Karpas-422 (cell line): ENCODE data around the gene MGLL. TPM values are rescaled to one million over a fixed set of nuclear protein-coding genes. Genes with fewer than 3 reads are reported as not detected.

Experiments
- DNase-seq: peaks from one replicate; pipeline ENCODE4 v3.0.0-alpha.2; 2015
- H2AFZ ChIP-seq: fragments of 200-600 bp; sonication (generic); 2 replicates; pipeline ENCODE4 v1.6.1; 2014; ENCODE audit warnings: antibody characterized with exemption, low read length, mixed read lengths
- H3K27ac ChIP-seq: fragments of 200-600 bp; sonication (generic); 2 replicates; pipeline ENCODE4 v1.5.1; 2014; ENCODE audit warnings: mild to moderate bottlenecking, low read length, moderate library complexity
- H3K27me3 ChIP-seq: fragments of 200-600 bp; sonication (generic); 2 replicates; pipeline ENCODE4 v1.6.1; 2014; ENCODE audit warnings: low read length, mixed read lengths
- H3K36me3 ChIP-seq: fragments of 200-600 bp; sonication (generic); 2 replicates; pipeline ENCODE4 v1.6.1; 2014; ENCODE audit warnings: low read length, mixed read lengths; ENCODE audit not compliant: insufficient read depth
- H3K4me1 ChIP-seq: fragments of 200-600 bp; sonication (generic); 2 replicates; pipeline ENCODE4 v1.6.1; 2014; ENCODE audit warnings: mild to moderate bottlenecking, low read length, mixed read lengths
- H3K4me2 ChIP-seq: fragments of 200-600 bp; sonication (generic); 2 replicates; pipeline ENCODE4 v1.6.1; 2014; ENCODE audit warnings: low read length, low read depth, mild to moderate bottlenecking; ENCODE audit not compliant: poor library complexity, severe bottlenecking
- H3K4me3 ChIP-seq: fragments of 200-600 bp; sonication (generic); 2 replicates; pipeline ENCODE4 v1.5.1; 2014; ENCODE audit warnings: mild to moderate bottlenecking, antibody characterized with exemption, low read length, mixed read lengths
- H3K79me2 ChIP-seq: fragments of 200-600 bp; sonication (generic); 2 replicates; pipeline ENCODE4 v1.6.1; 2014; ENCODE audit warnings: mild to moderate bottlenecking, low read length, mixed read lengths
- H3K9ac ChIP-seq: fragments of 200-600 bp; sonication (generic); 2 replicates; pipeline ENCODE4 v1.6.0; 2014; ENCODE audit warnings: low read length
- H3K9me2 ChIP-seq: fragments of 200-600 bp; sonication (generic), shearing (Covaris generic); replicated peaks from 2 replicates; pipeline ENCODE4 v1.6.0; 2014; ENCODE audit warnings: mild to moderate bottlenecking, low read length, moderate library complexity; ENCODE audit not compliant: insufficient read depth
- H3K9me3 ChIP-seq: fragments of 300-700, 200-600 bp; sonication (generic); 2 replicates; pipeline ENCODE4 v1.6.1; 2014; ENCODE audit warnings: low read length, mixed read lengths
- H4K20me1 ChIP-seq: fragments of 200-600 bp; sonication (generic); 2 replicates; pipeline ENCODE4 v1.6.1; 2014; ENCODE audit warnings: mild to moderate bottlenecking, antibody characterized with exemption, low read length, low read depth; ENCODE audit not compliant: insufficient read depth
- total RNA-seq: library from RNA; depleted of rRNA; stranded (reverse); fragments of >200 nt; shearing (Covaris generic); gene quantifications from 2 replicates; pipeline ENCODE4 v1.2.3, GENCODE V29; 2014; ENCODE audit warnings: low replicate concordance

MGLL gene
- total RNA-seq, 1 experiment from 2014 or later = 58.0 TPM

DNA sequence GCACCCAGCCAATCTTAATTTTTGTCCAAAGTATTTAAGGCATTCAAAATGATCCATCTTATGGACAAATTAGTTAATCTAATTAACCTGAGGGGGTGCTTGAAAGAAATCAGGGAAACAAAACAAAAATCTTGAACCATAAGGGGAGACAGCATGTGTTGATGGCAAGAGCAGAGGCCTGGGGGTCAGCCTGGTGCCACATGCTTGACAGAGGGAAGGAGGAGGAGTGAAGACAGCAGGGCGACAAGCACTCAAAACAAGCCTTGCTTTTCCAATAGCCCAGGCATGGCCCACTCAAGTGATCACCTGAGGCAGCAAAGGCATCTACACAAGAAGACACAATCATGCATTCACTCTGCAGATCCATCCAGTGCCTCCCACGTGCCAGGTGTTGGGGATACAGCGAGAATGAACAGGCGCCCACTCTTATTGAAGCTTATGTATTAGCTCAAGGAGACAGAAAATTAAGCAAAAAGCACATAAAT, 25.0 kb upstream of the MGLL start:
- Histone ChIP-seq H3K9ac (no peak overlapping the region), H3K9me3 (no peaks in the 10 kb centered on the region), H3K4me1 (peaks cover 26% of the 10 kb centered on the region), H3K27me3 (no peaks in the 10 kb centered on the region), H3K36me3 (no peaks in the 10 kb centered on the region), H3K4me2 (no peak overlapping the region), H4K20me1 (no peaks in the 10 kb centered on the region), H3K9me2 (no peaks in the 10 kb centered on the region), H3K79me2 (no peaks in the 10 kb centered on the region), H2AFZ (no peak overlapping the region), H3K4me3 (no peak overlapping the region), H3K27ac (no peak overlapping the region)
- no peak for DNase-seq

- H3K9me2 ChIP-seq = no peaks in the 10 kb centered on the region
- H4K20me1 ChIP-seq = no peaks in the 10 kb centered on the region
- H3K27me3 ChIP-seq = no peaks in the 10 kb centered on the region
- no peak overlapping the region for H3K9ac ChIP-seq
- H3K27ac ChIP-seq = no peak overlapping the region
- DNase-seq = no peak
- peaks cover 33% of the 10 kb centered on the region for H3K4me1 ChIP-seq
- H3K79me2 ChIP-seq = no peaks in the 10 kb centered on the region
- H3K4me2 ChIP-seq = no peak overlapping the region
- H3K4me3 ChIP-seq = no peak overlapping the region
- no peak overlapping the region for H2AFZ ChIP-seq
- H3K36me3 ChIP-seq = no peaks in the 10 kb centered on the region
- H3K9me3 ChIP-seq = no peaks in the 10 kb centered on the region
These were observed 24.3 kb upstream of the MGLL start for GRCh38 chr3:127846576-127846975.

GRCh38 chr3:127844326-127844942, 22.1 kb upstream of the MGLL start:
- H3K36me3 ChIP-seq = no peaks in the 10 kb centered on the region
- H3K27ac ChIP-seq = no peak overlapping the region
- no peaks in the 10 kb centered on the region for H4K20me1 ChIP-seq
- peak overlapping the region; percentile 41 for H3K4me2 ChIP-seq
- H3K9ac ChIP-seq = no peak overlapping the region
- no peak overlapping the region for H3K4me3 ChIP-seq
- H3K27me3 ChIP-seq = no peaks in the 10 kb centered on the region
- peak; percentile 73 for DNase-seq
- H2AFZ ChIP-seq = no peak overlapping the region
- H3K4me1 ChIP-seq = peaks cover 37% of the 10 kb centered on the region
- H3K79me2 ChIP-seq = no peaks in the 10 kb centered on the region
- H3K9me2 ChIP-seq = no peaks in the 10 kb centered on the region
- no peaks in the 10 kb centered on the region for H3K9me3 ChIP-seq

- peak; percentile 26 for DNase-seq
- Histone ChIP-seq H3K79me2 (no peaks in the 10 kb centered on the region), H3K27me3 (no peaks in the 10 kb centered on the region), H3K4me1 (peaks cover 59% of the 10 kb centered on the region), H3K9me3 (no peaks in the 10 kb centered on the region), H3K27ac (no peak overlapping the region), H3K36me3 (no peaks in the 10 kb centered on the region), H3K9ac (no peak overlapping the region), H3K4me3 (no peak overlapping the region), H3K4me2 (no peak overlapping the region), H4K20me1 (no peaks in the 10 kb centered on the region), H3K9me2 (no peaks in the 10 kb centered on the region), H2AFZ (no peak overlapping the region)
These were observed 18.4 kb upstream of the MGLL start for GRCh38 chr3:127840671-127841070.

DNA sequence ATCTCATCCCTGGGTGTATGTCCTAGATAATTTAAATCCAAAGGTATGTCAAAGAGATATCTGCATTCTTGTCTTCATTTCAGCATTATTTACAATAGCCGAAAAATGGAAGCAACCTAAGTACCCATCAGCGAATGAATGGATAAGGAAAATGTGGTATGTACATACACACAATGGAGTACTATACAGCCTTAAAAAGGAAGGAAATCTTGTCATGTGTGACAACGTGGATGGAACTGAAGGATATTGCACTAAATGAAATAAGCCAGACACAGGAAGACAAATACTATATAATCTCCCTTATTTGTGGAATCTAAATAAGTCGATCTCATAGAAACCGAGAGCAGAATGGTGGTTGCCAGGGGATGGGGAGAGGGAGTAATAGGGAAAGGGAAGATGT, 16.8 kb upstream of the MGLL start:
- Histone ChIP-seq H3K79me2 (no peaks in the 10 kb centered on the region), H3K27ac (no peak overlapping the region), H3K4me3 (no peak overlapping the region), H3K27me3 (no peaks in the 10 kb centered on the region), H4K20me1 (no peaks in the 10 kb centered on the region), H3K4me2 (no peak overlapping the region), H3K9ac (no peak overlapping the region), H2AFZ (no peak overlapping the region), H3K4me1 (peaks cover 65% of the 10 kb centered on the region), H3K36me3 (no peaks in the 10 kb centered on the region), H3K9me2 (no peaks in the 10 kb centered on the region), H3K9me3 (no peaks in the 10 kb centered on the region)
- DNase-seq = no peak

DNA sequence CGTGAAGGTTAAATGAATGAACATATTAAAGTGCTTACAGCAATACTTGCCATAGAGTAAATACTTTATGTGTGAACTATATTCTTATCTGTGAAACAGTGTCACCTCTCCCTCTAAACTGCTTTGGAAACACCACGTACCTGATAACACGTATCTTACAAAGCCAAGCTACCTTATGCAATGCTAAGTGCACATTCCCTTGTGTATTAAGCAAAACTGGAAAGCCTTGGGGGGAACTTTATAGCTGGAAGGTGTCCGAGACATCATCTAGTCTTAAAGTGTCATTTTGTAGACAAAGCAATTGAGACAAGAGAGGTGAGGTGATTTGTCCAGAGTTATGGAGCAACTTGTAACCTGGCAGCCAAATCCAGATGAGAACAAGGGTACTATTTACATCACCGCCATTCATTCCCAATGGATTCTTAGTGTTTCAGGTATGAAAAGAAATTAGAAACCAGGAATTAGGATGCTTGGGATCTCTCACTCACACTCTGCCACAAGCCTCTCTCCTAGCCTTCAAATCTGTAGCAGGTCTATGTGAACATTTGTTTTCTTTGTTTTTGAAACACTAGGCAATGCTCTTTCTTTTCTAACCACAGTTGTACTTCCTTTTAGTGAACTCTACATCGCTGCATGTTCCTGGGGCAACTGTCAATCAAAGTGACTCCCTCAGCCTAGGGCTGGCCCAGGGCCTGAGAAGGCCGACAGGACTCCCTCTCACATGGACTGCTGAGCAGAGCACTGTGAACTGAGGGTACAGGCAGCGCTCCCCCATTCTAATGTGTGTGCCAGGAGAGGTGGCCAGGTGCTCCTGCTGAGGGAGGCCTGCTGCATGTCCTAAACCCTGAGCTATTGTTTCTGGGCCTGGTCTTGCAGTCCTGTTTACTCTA, 13.9 kb upstream of the MGLL start:
- H3K9ac ChIP-seq = peak overlapping the region; percentile 33; the same call in 1 of the 2 replicates

DNA sequence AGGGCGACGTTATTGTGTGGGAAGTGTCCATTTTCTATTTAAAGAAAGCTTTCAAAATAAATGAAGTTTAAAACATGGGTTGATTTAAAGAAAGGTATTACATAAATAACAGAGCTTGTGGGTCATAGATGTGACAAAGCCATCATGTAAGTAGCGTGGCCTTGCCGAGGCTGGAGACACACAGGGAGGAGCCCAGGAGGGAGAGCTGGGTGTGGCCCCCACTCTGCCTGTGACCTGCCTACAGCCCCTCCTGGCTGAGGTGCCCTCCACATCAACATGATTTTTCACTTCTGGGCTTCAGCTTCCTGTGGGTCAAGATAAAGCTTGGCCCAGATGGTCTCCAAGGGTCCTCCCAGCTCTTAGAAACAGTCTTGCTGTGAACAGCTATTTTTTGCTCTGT, 12.5 kb upstream of the MGLL start:
- no peaks in the 10 kb centered on the region for H3K9me2 ChIP-seq
- H3K4me2 ChIP-seq = peak overlapping the region; percentile 3
- H2AFZ ChIP-seq = no peak overlapping the region
- H3K4me3 ChIP-seq = no peak overlapping the region
- H3K79me2 ChIP-seq = no peaks in the 10 kb centered on the region
- no peak overlapping the region for H3K27ac ChIP-seq
- peaks cover 5% of the 10 kb centered on the region; the same call in 1 of the 2 replicates for H3K36me3 ChIP-seq
- H4K20me1 ChIP-seq = no peaks in the 10 kb centered on the region
- no peak overlapping the region for H3K9ac ChIP-seq
- H3K4me1 ChIP-seq = peaks cover 52% of the 10 kb centered on the region
- no peaks in the 10 kb centered on the region for H3K27me3 ChIP-seq
- peaks cover 7% of the 10 kb centered on the region for H3K9me3 ChIP-seq
- DNase-seq = no peak

More for the DNA sequence above, 13.9 kb upstream of the MGLL start:
- Histone ChIP-seq H3K36me3 (no peaks in the 10 kb centered on the region), H3K4me1 (peaks cover 50% of the 10 kb centered on the region), H2AFZ (peak overlapping the region; percentile 55; the same call in 1 of the 2 replicates), H3K27ac (no peak overlapping the region), H3K4me2 (no peak overlapping the region), H3K9me2 (no peaks in the 10 kb centered on the region), H3K4me3 (no peak overlapping the region), H3K79me2 (no peaks in the 10 kb centered on the region), H3K27me3 (no peaks in the 10 kb centered on the region), H4K20me1 (no peaks in the 10 kb centered on the region), H3K9me3 (no peaks in the 10 kb centered on the region)
- no peak for DNase-seq

GRCh38 chr3:127833281-127834032, 11.1 kb upstream of the MGLL start:
- Histone ChIP-seq H3K9me3 (peaks cover 17% of the 10 kb centered on the region), H3K4me3 (no peak overlapping the region), H4K20me1 (no peaks in the 10 kb centered on the region)

More at GRCh38 chr3:127833281-127834032, 11.1 kb upstream of the MGLL start:
- Histone ChIP-seq H3K27me3 (no peaks in the 10 kb centered on the region), H2AFZ (no peak overlapping the region), H3K36me3 (peaks cover 5% of the 10 kb centered on the region; the same call in 1 of the 2 replicates), H3K79me2 (no peaks in the 10 kb centered on the region), H3K4me2 (no peak overlapping the region), H3K9me2 (no peaks in the 10 kb centered on the region), H3K27ac (no peak overlapping the region), H3K9ac (no peak overlapping the region), H3K4me1 (peaks cover 52% of the 10 kb centered on the region)
- DNase-seq = no peak
